ENCODE measurements around the gene CCDC40.

The CCDC40 gene

DNA sequence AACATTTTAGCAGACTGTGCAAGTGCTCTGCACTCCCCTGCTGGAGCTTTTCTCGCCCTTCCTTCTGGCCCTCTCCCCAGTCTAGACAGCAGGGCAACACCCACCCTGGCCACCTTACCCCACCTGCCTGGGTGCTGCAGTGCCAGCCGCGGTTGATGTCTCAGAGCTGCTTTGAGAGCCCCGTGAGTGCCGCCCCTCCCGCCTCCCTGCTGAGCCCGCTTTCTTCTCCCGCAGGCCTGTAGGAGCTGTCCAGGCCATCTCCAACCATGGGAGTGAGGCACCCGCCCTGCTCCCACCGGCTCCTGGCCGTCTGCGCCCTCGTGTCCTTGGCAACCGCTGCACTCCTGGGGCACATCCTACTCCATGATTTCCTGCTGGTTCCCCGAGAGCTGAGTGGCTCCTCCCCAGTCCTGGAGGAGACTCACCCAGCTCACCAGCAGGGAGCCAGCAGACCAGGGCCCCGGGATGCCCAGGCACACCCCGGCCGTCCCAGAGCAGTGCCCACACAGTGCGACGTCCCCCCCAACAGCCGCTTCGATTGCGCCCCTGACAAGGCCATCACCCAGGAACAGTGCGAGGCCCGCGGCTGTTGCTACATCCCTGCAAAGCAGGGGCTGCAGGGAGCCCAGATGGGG, 68.0 kb downstream of the CCDC40 start:
- DNase-seq = no peak

DNA sequence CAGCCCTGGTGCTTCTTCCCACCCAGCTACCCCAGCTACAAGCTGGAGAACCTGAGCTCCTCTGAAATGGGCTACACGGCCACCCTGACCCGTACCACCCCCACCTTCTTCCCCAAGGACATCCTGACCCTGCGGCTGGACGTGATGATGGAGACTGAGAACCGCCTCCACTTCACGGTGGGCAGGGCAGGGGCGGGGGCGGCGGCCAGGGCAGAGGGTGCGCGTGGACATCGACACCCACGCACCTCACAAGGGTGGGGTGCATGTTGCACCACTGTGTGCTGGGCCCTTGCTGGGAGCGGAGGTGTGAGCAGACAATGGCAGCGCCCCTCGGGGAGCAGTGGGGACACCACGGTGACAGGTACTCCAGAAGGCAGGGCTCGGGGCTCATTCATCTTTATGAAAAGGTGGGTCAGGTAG, 68.5 kb downstream of the CCDC40 start:
- DNase-seq = no peak

DNA sequence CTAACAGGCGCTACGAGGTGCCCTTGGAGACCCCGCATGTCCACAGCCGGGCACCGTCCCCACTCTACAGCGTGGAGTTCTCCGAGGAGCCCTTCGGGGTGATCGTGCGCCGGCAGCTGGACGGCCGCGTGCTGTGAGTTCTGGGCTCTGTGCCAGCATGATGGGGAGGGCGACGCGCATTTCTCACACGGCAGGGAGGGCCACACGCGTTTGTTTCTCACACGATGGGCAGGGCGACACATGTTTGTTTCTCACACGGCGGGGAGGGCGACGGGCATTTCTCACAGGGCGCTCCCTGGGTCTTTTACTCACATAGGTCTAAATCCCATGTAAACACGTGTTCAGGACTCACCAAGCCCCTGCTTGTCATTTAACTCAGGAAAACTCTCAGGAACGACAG, 69.3 kb downstream of the CCDC40 start:
- DNase-seq = no peak

- DNase-seq = no peak
These were observed 69.7 kb downstream of the CCDC40 start for GRCh38 chr17:80106176-80106575.

DNA sequence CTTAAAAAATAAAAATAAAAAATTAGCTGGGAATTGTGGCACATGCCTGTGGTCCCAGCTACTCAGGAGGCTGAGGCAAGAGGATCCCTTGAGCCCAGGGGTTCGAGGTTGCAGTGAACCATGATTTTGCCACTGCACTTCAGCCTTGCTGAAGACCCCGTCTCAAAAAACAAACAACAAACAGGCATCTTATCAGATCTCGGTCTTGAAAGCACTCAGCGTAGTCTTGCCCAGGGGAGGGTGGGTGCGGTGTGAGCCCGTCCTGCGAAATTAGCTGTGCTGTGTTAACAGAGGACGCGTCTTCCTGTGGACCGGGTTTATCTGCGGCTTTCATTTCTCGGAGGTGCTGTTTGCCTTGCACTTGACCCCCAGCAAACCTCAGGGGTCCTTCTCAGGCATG, 70.3 kb downstream of the CCDC40 start:
- no peak for DNase-seq

DNA sequence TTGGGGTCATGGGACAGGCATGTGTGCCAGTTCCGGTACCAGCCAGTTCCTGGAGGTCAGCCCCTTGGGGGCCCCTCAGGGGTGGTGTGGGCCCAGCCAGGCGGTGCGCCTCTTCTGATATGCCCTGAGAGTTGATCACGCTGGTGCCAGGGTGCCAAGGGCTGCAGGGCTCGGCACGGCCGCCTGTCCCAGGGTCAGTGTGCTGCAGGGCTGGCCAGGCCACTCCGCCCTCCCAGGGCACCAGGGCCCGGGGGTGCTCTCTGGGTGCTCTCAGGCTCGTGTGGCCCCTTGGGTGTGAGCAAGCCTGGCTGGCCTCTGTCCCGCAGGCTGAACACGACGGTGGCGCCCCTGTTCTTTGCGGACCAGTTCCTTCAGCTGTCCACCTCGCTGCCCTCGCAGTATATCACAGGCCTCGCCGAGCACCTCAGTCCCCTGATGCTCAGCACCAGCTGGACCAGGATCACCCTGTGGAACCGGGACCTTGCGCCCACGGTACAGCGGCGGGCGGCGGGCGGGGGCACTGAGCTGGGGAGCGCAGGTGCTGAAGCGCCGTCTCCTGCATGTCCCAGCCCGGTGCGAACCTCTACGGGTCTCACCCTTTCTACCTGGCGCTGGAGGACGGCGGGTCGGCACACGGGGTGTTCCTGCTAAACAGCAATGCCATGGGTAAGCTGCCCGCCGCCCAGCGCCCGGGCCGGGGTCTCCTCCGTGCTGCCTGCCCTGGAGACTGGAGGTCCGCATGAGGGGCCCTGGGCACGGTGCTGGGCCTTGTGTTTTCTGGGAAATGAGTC, 71.0 kb downstream of the CCDC40 start:
- DNase-seq = no peak

DNA sequence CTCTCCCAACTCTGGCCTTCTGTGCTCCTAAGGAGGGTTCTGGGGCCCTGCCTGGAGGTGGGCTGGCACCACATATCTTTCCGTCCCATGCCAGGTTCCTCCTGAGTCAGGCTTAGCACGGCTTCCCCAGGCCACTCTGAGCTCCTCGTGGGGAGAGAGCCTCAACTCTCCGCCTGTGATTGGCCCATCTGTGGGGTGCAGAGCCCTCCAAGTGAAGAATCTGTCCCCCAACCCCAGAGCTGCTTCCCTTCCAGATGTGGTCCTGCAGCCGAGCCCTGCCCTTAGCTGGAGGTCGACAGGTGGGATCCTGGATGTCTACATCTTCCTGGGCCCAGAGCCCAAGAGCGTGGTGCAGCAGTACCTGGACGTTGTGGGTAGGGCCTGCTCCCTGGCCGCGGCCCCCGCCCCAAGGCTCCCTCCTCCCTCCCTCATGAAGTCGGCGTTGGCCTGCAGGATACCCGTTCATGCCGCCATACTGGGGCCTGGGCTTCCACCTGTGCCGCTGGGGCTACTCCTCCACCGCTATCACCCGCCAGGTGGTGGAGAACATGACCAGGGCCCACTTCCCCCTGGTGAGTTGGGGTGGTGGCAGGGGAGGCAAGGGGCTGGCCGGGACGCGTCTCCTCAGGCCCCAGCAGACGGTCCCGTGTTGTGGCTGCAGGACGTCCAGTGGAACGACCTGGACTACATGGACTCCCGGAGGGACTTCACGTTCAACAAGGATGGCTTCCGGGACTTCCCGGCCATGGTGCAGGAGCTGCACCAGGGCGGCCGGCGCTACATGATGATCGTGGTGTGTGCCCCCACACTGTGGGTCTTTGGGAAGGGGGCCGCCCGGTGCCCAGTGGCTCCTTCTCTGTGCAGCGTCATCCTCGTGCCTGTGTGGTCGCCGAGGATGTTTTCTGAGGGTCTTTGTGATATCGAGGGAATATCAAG, 71.9 kb downstream of the CCDC40 start:
- DNase-seq = no peak

DNA sequence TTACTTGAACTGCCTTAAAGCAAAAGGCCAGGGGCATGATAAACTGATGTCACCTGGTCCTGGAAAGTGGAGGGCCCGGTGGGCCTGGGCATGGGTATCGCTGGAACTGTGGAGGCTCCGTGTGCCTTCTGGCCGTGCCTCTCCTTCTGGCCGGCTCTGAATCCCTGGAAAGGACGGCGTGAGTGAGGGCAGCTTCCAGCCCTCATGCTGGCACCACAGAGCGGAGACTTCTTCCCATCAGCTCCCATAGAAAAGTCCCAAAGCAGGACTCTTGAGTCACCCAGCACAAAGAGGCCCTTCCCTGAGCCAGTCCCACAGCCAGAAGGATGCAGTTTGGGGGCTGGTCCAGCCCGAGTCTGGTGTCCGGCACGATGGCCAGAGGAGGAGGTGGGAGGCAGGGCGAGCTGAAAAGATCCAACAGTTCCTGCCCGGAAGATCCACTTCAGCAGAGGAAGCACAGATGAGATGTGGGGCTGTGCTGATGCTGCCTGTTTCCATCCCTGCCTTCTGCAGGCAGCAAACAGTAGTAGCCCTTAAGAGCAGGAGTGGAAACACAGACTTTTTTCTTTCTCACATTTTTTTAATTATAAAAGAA, 72.7 kb downstream of the CCDC40 start:
- no peak for DNase-seq

GRCh38 chr17:80109713-80110446, 73.4 kb downstream of the CCDC40 start:
- no peak for DNase-seq

DNA sequence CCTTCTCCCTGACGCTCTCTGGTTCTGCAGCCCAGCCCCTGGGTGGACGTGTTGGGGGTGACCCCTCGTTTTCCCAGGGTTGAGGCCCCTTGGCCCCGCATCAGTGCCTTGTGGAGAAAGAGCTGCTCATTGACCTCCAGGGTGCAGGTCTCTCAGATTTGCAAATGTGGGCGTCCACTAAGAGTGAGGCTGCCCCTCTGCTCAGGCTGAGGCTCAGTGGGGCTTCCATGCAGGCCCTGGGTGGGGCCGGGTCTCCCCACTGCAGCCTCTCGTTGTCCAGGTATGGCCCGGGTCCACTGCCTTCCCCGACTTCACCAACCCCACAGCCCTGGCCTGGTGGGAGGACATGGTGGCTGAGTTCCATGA, 74.0 kb downstream of the CCDC40 start:
- DNase-seq = no peak

DNA sequence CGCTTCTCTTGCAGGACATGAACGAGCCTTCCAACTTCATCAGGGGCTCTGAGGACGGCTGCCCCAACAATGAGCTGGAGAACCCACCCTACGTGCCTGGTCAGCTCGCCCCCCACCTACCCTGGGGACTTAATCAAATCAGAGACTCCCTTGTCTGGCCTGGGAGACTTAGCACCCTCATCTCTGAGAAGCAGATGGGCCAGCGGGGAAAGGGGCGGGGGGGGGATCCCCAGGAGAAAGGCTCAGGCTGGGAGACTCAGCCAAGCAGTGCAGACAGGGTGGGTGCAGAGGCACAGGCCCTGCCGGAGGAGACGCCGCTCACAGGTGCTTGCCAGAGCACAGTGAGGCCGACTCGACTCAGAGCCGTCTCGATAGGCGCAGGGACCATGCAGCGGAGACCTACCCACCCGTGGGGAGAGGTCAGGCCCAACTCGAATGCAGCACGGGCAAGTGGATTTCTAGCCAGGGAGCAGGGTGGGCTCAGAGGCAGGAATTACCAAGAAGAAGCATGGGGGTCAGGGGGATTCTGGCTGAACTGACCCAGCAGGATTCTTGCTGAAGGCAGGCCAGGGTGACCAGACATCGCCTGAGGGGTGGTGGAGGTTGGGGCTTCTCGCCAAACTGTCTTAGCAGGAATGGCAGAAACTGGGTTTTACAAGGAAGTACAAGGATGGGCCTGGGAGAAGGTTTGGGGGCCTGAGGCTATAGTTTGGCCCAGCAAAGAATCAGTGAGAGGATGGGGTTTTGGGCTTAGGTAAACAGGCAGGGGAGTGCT, 74.7 kb downstream of the CCDC40 start:
- no peak for DNase-seq

GRCh38 chr17:80111702-80112470, 75.4 kb downstream of the CCDC40 start:
- DNase-seq = no peak

DNA sequence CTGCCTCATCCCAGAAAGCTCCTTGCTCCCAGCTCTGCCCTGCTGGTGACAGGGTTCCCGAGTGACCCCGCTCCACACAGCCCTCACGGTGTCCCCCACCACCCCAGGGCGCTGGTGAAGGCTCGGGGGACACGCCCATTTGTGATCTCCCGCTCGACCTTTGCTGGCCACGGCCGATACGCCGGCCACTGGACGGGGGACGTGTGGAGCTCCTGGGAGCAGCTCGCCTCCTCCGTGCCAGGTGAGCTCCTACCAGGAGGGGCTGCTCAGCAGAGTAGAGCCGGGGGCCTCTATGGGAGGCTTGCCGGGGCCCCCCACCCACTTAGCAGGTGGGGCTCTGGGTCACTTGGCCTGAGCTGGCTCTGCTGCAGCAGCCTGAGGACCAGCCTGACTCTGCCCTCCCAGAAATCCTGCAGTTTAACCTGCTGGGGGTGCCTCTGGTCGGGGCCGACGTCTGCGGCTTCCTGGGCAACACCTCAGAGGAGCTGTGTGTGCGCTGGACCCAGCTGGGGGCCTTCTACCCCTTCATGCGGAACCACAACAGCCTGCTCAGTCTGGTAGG, 76.1 kb downstream of the CCDC40 start:
- DNase-seq = no peak

DNA sequence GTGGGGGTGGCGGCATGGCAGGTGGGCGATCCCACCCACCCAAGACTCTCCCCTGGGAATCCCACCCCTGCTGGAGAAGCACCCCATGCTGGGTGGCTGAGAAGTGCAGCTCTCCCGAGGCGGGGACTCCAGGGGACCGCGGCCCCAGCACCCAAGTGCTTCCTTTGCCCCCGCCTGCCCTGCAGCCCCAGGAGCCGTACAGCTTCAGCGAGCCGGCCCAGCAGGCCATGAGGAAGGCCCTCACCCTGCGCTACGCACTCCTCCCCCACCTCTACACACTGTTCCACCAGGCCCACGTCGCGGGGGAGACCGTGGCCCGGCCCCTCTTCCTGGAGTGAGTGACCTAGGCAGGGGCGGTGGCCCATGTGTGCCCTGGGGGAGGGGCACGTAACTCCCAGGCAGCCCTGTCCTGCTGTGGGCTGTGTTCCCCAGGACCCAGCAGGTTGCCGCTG, 76.6 kb downstream of the CCDC40 start:
- no peak for DNase-seq

DNA sequence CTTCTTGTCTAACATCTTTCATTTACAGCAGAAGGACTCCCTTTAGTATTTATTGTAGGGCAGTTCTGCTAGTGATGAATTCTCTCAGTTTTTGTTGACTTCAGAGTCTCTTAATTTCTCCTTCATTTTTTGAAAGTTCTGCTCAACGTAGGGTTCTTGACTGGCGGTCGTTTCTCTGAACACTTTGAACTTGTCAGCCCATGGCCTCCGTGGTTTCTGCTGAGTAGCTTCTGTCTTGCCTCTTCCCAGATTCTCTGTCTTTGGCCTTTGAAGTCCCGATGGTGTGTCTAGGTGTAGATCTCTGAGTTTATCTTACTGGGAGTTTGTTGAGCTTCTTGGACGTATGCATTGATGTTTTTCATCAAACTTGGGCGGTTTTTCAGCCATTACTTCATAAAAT, 78.3 kb downstream of the CCDC40 start:
- no peak for DNase-seq

DNA sequence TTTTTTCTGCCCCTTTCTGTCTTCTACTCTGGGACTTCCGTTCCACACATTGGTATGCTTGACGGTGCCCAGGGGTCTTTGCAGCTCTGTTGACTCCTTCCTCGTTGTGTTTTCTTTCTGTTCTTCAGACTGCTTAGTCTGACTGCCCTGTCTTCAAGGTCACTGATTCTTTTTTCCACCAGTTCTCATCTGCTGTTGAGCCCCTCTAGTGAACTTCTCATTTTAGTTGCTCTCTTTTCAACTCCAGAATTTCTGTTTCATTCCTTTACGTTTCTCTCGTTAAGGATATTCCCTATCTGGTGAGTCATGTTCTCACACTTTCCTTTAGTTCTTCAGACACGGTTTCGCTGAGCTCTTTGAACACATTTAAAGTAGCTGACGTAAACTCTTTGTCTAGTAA, 78.7 kb downstream of the CCDC40 start:
- DNase-seq = no peak

GRCh38 chr17:80116276-80116920, 80.0 kb downstream of the CCDC40 start:
- DNase-seq = no peak

GRCh38 chr17:80116921-80117380, 80.5 kb downstream of the CCDC40 start:
- DNase-seq = no peak

GRCh38 chr17:80117491-80118401, 81.3 kb downstream of the CCDC40 start:
- DNase-seq = no peak
